Stimulated activated memory B cell treated with anti-CD40 and anti-IgM and Interleukin-4, amounts not matched to agents 10 μg/mL and 1 μg/mL and 100 μg/mL, for 72 hours (primary cell): ENCODE data around the gene NADK2.

ENCODE experiments used
- ATAC-seq: fragments of 150-1000 bp; cut with Tn5 transposase; 2 replicates; pipeline ENCODE4 v1.10.0; 2021
- H3K27ac Mint-ChIP-seq: one replicate; pipeline ENCODE4 v1.8.0; 2022; ENCODE audit warnings: mild to moderate bottlenecking, mixed read lengths
- H3K27me3 Mint-ChIP-seq: one replicate; pipeline ENCODE4 v1.8.0; 2022; ENCODE audit warnings: mixed read lengths
- H3K36me3 Mint-ChIP-seq: one replicate; pipeline ENCODE4 v1.8.0; 2022; ENCODE audit warnings: mixed read lengths
- H3K4me1 Mint-ChIP-seq: one replicate; pipeline ENCODE4 v1.8.0; 2022; ENCODE audit warnings: mixed read lengths
- H3K4me3 Mint-ChIP-seq: one replicate; pipeline ENCODE4 v1.8.0; 2022; ENCODE audit warnings: mild to moderate bottlenecking, moderate library complexity, mixed read lengths
- H3K9me3 Mint-ChIP-seq: one replicate; pipeline ENCODE4 v1.8.0; 2022; ENCODE audit warnings: mixed read lengths

NADK2 gene

DNA sequence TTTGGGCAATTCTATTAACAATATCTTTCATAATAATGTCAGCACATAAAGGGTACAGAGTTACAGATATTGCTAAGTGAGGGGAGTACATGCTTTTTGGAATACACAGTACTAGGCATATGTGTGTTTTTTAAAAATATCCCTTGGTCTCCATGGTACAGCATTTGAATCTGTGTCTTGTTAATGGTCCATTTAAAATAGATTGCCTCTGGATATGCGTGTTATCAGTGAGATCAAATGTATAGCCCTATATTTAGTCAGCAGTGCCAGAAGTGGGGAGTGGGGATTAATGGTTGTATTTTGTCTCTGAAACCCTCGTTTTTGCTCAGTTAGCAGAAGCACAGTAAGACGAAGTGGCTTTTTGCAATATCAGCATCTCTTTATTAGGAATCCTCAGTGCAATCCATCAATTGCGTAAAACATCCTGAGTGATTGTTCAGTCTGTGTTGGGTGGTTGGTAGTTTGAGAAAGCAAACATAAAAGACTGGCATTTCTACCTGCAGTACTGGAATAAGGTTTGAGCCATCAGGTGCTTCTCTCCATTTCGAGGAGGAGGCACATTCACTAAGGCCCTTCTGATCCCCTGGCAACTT is 70.8 kb downstream of the NADK2 start:
- Mint-ChIP-seq H3K36me3 (peaks cover 81% of the 10 kb centered on the region), H3K4me1 (no peaks in the 10 kb centered on the region), H3K9me3 (no peaks in the 10 kb centered on the region), H3K4me3 (no peak overlapping the region), H3K27ac (no peak overlapping the region), H3K27me3 (no peaks in the 10 kb centered on the region)
- no peak for ATAC-seq

- Mint-ChIP-seq H3K27ac (no peak overlapping the region), H3K27me3 (no peaks in the 10 kb centered on the region), H3K9me3 (no peaks in the 10 kb centered on the region), H3K4me3 (no peak overlapping the region), H3K4me1 (peaks cover 4% of the 10 kb centered on the region), H3K36me3 (peaks cover 70% of the 10 kb centered on the region)
- no peak for ATAC-seq
Observed at GRCh38 chr5:36168737-36169136, 73.0 kb downstream of the NADK2 start.

DNA sequence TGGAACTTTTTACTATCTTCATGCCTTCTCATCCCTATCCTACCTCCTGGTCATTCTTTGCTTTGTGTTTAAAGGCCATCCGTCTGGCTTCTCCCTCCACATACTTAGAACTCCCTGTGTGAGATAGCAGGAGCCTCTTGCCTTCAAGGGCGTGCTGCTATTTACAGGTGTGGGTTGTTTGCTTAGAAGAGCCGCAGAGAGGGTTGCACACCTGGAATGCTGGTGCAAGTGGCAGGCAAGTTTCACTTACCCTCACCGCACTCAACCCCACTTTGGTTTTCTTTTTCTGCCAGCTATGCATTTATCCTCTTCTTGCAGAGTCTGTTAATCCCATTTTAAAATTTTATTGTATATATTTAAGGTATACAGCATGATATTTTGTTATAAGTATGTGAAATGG is 77.3 kb downstream of the NADK2 start:
- H3K27me3 Mint-ChIP-seq = no peaks in the 10 kb centered on the region
- peaks cover 13% of the 10 kb centered on the region for H3K4me1 Mint-ChIP-seq
- H3K9me3 Mint-ChIP-seq = no peaks in the 10 kb centered on the region
- H3K27ac Mint-ChIP-seq = no peak overlapping the region
- H3K4me3 Mint-ChIP-seq = no peak overlapping the region
- peaks cover 73% of the 10 kb centered on the region for H3K36me3 Mint-ChIP-seq
- ATAC-seq = no peak

DNA sequence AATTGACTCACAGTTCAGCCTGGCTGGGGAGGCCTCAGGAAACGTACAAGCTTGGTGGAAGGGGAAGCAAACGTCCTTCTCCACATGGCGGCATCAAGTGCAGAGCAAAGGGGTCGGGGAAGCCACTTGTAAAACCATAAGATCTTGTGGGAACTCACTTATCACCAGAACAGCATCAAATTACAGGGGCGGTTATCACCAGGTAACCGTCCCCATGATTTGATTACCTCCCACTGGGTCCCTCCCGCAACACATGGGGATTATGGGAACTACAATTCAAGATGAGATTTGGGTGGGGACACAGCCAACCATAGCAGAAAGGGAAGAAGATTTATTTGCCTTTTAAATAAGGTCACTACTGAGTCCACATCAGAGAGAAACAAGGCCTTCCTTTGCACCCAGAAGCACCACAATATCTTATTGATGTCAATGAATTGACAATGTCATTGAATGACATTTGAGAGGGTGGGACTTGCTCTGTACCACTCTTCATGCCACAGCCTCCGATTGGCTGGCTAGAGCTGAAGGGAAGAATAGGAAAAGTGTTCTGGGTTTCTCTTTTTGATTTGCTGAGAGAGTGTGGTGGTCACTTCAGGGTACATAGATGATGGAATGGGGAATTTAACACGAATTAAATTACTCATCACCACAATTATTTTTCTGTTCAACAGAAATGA is 78.8 kb downstream of the NADK2 start:
- H3K27me3 Mint-ChIP-seq = no peaks in the 10 kb centered on the region
- H3K4me1 Mint-ChIP-seq = peaks cover 19% of the 10 kb centered on the region
- H3K36me3 Mint-ChIP-seq = peaks cover 73% of the 10 kb centered on the region
- no peak overlapping the region for H3K27ac Mint-ChIP-seq
- H3K9me3 Mint-ChIP-seq = no peaks in the 10 kb centered on the region
- no peak overlapping the region for H3K4me3 Mint-ChIP-seq
- ATAC-seq = no peak

- no peak overlapping the region for H3K4me3 Mint-ChIP-seq
- H3K27ac Mint-ChIP-seq = no peak overlapping the region
- no peak for ATAC-seq
- H3K9me3 Mint-ChIP-seq = no peaks in the 10 kb centered on the region
- H3K4me1 Mint-ChIP-seq = peaks cover 30% of the 10 kb centered on the region
- no peaks in the 10 kb centered on the region for H3K27me3 Mint-ChIP-seq
- peaks cover 70% of the 10 kb centered on the region for H3K36me3 Mint-ChIP-seq
Observed at GRCh38 chr5:36161361-36161760, 80.4 kb downstream of the NADK2 start.

GRCh38 chr5:36160617-36161016 is 81.1 kb downstream of the NADK2 start:
- H3K27me3 Mint-ChIP-seq = no peaks in the 10 kb centered on the region
- H3K4me3 Mint-ChIP-seq = no peak overlapping the region
- H3K36me3 Mint-ChIP-seq = peaks cover 71% of the 10 kb centered on the region
- no peaks in the 10 kb centered on the region for H3K9me3 Mint-ChIP-seq
- H3K4me1 Mint-ChIP-seq = peaks cover 37% of the 10 kb centered on the region
- no peak for ATAC-seq
- H3K27ac Mint-ChIP-seq = no peak overlapping the region

DNA sequence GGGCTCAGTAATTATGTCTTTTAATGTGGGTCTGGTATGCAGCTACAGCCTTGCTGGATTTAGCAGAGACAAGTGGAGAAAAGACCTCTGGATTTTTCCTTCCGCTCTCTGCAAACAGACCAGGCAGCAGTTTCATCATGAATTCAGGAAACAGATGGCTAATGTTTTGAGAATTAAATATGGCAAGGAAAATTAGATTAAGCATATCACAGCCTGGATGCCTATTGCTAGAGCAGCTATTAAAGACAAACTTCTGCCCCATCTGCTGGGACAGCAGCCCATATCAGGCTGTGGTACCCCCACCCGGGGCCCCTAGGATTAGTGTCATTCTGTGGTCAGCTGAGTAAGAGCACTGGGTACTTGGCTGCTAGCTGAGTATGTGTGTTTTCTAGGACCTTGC is 83.6 kb downstream of the NADK2 start:
- no peak for ATAC-seq
- no peak overlapping the region for H3K27ac Mint-ChIP-seq
- H3K9me3 Mint-ChIP-seq = no peaks in the 10 kb centered on the region
- peaks cover 45% of the 10 kb centered on the region for H3K4me1 Mint-ChIP-seq
- no peaks in the 10 kb centered on the region for H3K27me3 Mint-ChIP-seq
- H3K36me3 Mint-ChIP-seq = peaks cover 77% of the 10 kb centered on the region
- no peak overlapping the region for H3K4me3 Mint-ChIP-seq

DNA sequence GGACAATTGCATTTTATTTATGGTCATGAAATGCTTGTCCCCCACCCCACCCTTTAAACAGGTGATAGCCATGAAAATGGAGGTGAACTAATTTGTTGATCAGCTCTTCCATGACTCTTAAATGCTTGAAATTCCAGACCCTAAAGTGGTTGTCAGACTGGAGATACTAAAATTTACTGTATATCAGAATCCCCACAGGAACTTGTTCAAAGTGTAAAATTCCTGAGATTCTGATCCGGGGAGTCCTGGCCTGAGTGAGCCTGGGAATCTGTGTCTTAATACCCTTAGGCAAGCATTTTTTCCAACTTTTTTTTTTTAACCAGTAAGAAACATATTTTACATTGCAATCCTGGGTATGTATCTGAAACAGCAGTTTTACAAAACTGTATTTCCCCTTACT is 85.1 kb downstream of the NADK2 start:
- H3K36me3 Mint-ChIP-seq = peaks cover 63% of the 10 kb centered on the region
- no peaks in the 10 kb centered on the region for H3K9me3 Mint-ChIP-seq
- H3K27me3 Mint-ChIP-seq = no peaks in the 10 kb centered on the region
- no peak overlapping the region for H3K4me3 Mint-ChIP-seq
- H3K27ac Mint-ChIP-seq = no peak overlapping the region
- no peak for ATAC-seq
- H3K4me1 Mint-ChIP-seq = peaks cover 50% of the 10 kb centered on the region

GRCh38 chr5:36156121-36156601 is 85.6 kb downstream of the NADK2 start:
- no peak for ATAC-seq
- Mint-ChIP-seq H3K27ac (no peak overlapping the region), H3K9me3 (no peaks in the 10 kb centered on the region), H3K4me1 (peaks cover 51% of the 10 kb centered on the region), H3K36me3 (peaks cover 59% of the 10 kb centered on the region), H3K4me3 (no peak overlapping the region), H3K27me3 (no peaks in the 10 kb centered on the region)

DNA sequence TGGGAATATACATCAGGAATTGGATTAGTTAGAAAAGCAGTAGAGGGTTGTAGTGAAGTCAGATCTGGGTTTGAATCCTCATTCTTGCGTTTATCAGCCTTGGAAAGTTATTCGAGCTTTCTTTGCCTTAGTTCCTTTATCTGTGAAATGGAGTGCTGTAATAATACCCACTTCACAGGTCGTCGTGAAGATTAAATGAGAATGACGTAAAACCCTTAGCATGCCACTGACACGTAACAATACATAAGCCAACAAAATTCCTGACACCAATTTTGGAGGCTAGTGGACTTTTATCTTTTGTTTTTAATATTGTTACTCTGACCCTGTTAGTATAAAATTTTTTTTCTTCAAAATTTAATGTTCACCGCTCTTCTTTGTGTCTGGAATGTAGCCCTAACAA is 86.4 kb downstream of the NADK2 start:
- ATAC-seq = no peak
- Mint-ChIP-seq H3K27me3 (no peaks in the 10 kb centered on the region), H3K4me3 (no peak overlapping the region), H3K27ac (no peak overlapping the region), H3K4me1 (peaks cover 60% of the 10 kb centered on the region), H3K9me3 (no peaks in the 10 kb centered on the region), H3K36me3 (peaks cover 59% of the 10 kb centered on the region)

DNA sequence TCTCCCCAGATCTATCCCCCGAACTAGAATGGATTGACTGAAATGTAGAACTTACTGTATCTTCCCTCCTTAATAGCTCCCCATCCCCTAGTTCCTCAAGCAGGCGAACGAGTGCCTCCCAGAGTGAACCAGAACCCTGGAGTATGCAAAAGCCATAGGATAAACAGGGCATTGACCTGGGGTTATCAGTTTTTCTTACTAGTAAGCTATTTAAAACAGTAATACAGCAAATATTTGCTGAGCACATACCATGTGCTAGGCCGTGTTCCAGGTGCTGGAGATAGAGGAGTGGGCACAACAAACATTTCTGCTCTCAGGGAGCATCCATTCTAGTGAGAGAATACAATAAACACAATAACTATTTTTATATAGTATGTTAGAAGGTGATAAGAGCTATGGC is 88.0 kb downstream of the NADK2 start:
- Mint-ChIP-seq H3K27ac (no peak overlapping the region), H3K4me3 (peak overlapping the region; percentile 42), H3K4me1 (peaks cover 61% of the 10 kb centered on the region), H3K27me3 (no peaks in the 10 kb centered on the region), H3K9me3 (no peaks in the 10 kb centered on the region), H3K36me3 (peaks cover 47% of the 10 kb centered on the region)
- no peak for ATAC-seq

DNA sequence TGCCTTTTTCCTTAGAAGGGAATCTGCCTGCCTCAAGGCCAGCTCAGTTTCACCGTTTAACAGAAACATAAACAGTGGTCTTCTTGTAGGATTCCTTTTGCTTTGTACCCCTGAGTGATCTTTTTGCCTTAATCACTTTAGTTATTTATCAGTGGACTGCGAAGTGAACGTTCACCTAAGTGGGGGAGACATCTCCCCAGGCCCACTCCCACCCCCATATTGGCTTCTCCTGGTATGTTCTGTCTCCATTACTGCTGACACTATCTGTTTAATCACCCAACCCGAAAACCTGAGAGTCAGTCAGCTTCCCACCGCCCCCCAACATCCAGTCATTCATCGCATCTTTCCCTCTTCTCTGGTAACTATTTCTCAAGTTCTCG is 88.4 kb downstream of the NADK2 start:
- Mint-ChIP-seq H3K4me1 (peaks cover 57% of the 10 kb centered on the region), H3K27ac (no peak overlapping the region), H3K36me3 (peaks cover 42% of the 10 kb centered on the region), H3K27me3 (no peaks in the 10 kb centered on the region), H3K4me3 (peak overlapping the region; percentile 42), H3K9me3 (no peaks in the 10 kb centered on the region)
- no peak for ATAC-seq

- H3K4me1 Mint-ChIP-seq = peaks cover 54% of the 10 kb centered on the region
- peak overlapping the region; percentile 95 for H3K4me3 Mint-ChIP-seq
- H3K36me3 Mint-ChIP-seq = peaks cover 36% of the 10 kb centered on the region
- H3K27ac Mint-ChIP-seq = peak overlapping the region; percentile 87
- ATAC-seq = no peak
- H3K27me3 Mint-ChIP-seq = no peaks in the 10 kb centered on the region
- H3K9me3 Mint-ChIP-seq = no peaks in the 10 kb centered on the region
Observed at GRCh38 chr5:36152324-36153297, 89.1 kb downstream of the NADK2 start.

DNA sequence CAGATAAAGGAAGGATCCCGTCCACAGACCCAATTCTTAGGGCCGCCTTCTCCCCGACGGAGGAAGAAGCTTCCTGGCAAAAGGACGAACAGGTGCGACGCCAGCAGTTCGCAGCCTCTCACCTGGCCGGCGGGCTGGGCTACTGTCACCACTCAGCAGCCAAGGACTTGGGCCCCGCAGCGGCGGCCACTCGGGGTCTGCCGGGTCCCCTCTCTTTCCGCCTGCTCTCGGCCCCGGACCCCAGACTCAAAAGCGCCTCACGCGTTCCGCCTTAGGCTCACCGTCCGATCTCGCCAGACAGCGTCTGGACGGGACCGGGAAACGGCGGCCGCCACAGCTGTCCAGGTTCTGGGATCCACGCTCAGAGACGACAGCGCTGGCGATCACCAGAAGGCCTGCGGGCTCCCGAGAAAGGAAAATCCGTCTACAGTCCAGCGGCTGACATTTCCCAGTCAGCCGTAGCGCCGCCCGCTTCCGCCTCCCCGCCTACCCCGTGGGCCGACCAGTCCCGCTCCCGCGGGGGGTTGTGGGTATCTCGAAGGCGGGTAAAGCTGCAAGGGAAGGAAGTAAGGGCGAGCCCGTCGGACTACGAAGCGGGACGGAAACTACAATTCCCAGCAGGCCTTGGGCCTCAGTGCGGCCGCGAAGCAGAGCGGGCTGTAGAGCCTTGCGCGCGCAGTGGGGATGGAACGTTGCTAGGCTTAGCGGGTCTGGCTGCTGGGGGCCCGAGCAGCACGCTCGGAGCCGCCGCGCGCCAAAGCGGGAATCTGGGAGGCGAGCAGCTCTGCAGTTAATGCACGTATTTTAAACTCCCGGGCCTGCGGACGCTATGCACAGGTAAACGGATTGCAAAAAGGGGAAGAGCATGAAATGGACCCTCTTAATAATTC is 90.0 kb downstream of the NADK2 start, which contains the start of the genes LMBRD2 and SKP2:
LMBRD2 (minus strand) TSS at position 454 of the 890 bp plus-strand sequence. CDS start 8,538 bp downstream, outside the sequence.
SKP2 (plus strand) TSS at position 678 of the 890 bp plus-strand sequence; CDS start at position 830, 152 bp downstream.
- H3K36me3 Mint-ChIP-seq = peaks cover 27% of the 10 kb centered on the region
- peak; percentile 100 for ATAC-seq
- H3K27me3 Mint-ChIP-seq = no peaks in the 10 kb centered on the region
- peak within 1 kb of the TSS; percentile 95 for H3K4me3 Mint-ChIP-seq
- H3K4me1 Mint-ChIP-seq = peaks cover 46% of the 10 kb centered on the region
- no peaks in the 10 kb centered on the region for H3K9me3 Mint-ChIP-seq
- peak within 1 kb of the TSS; percentile 87 for H3K27ac Mint-ChIP-seq
